CD8-positive, alpha-beta memory T cell (primary cell): ENCODE measurements around the gene CCDC3. TPM values are rescaled to one million over a fixed set of nuclear protein-coding genes. Genes with fewer than 3 reads are reported as not detected.

ENCODE experiments used
- CTCF ChIA-PET: fragments of 350-600 bp; sonication (Branson Sonifier 250); formaldehyde crosslinking; loops from one replicate; lab custom pipeline; 2021; ENCODE audit warnings: antibody characterized with exemption; lab: Charles Lee
- POLR2A ChIA-PET: fragments of 350-600 bp; sonication (Branson Sonifier 250); formaldehyde crosslinking; loops from one replicate; lab custom pipeline; 2021; ENCODE audit warnings: antibody characterized with exemption; lab: Charles Lee
- DNase-seq, 5 donors: peaks; one replicate each; pipeline versions ENCODE4 v3.0.0 to v3.0.0-alpha.2; 2020 to 2022; ENCODE audit warnings: mixed read lengths in 1 of 5
- H3K27ac ChIP-seq: one replicate; pipeline ENCODE4 v1.7.0; 2013; ENCODE audit warnings: low read depth, mild to moderate bottlenecking, low read length, moderate library complexity
- H3K27me3 ChIP-seq: 2 replicates; pipeline ENCODE4 v1.7.0; 2013; ENCODE audit warnings: low read length, mild to moderate bottlenecking; ENCODE audit not compliant: insufficient read depth, poor library complexity, severe bottlenecking
- H3K36me3 ChIP-seq: 2 replicates; pipeline ENCODE4 v1.7.0; 2013; ENCODE audit warnings: mild to moderate bottlenecking, low read length, moderate library complexity; ENCODE audit not compliant: insufficient read depth
- H3K4me1 ChIP-seq: 2 replicates; pipeline ENCODE4 v1.7.0; 2013; ENCODE audit warnings: mild to moderate bottlenecking, low read length, moderate library complexity; ENCODE audit not compliant: insufficient read depth
- H3K4me3 ChIP-seq: 2 replicates; pipeline ENCODE4 v1.7.0; 2013; ENCODE audit warnings: mild to moderate bottlenecking, low read length
- H3K9me3 ChIP-seq: 2 replicates; pipeline ENCODE4 v1.7.0; 2013; ENCODE audit warnings: mild to moderate bottlenecking, low read length
- H3K27ac Mint-ChIP-seq, 8 donors: one replicate each; pipeline ENCODE4 v1.8.0; 2020 to 2021; ENCODE audit warnings: mixed read lengths in 8 of 8, mild to moderate bottlenecking in 6 of 8, inconsistent platforms in 3 of 8, moderate library complexity in 3 of 8
- H3K27me3 Mint-ChIP-seq, 2 donors: one replicate each; pipeline ENCODE4 v1.8.0; 2020 to 2021; ENCODE audit warnings: mixed read lengths in 2 of 2, mild to moderate bottlenecking in 1 of 2, moderate library complexity in 1 of 2
- H3K36me3 Mint-ChIP-seq, 3 donors: one replicate each; pipeline ENCODE4 v1.8.0; 2020 to 2021; ENCODE audit warnings: mixed read lengths in 3 of 3, inconsistent platforms in 1 of 3, mild to moderate bottlenecking in 1 of 3
- H3K4me1 Mint-ChIP-seq, 3 donors: one replicate each; pipeline ENCODE4 v1.8.0; 2020 to 2021; ENCODE audit warnings: mixed read lengths in 3 of 3, inconsistent platforms in 1 of 3, mild to moderate bottlenecking in 1 of 3
- H3K4me3 Mint-ChIP-seq, 7 donors: one replicate each; pipeline ENCODE4 v1.8.0; 2020 to 2021; ENCODE audit warnings: mixed read lengths in 7 of 7, mild to moderate bottlenecking in 6 of 7, moderate library complexity in 4 of 7, inconsistent platforms in 2 of 7
- H3K9me3 Mint-ChIP-seq, 5 donors: one replicate each; pipeline ENCODE4 v1.8.0; 2020 to 2022; ENCODE audit warnings: mixed read lengths in 5 of 5, mild to moderate bottlenecking in 3 of 5, moderate library complexity in 2 of 5, inconsistent platforms in 1 of 5
- polyA plus RNA-seq: library from polyadenylated mRNA; unstranded; fragments of 300-500 nt; fragmentation: Illumina TruSeq; gene quantifications from one replicate; pipeline ENCODE4 v1.2.3, GENCODE V29; 2021
- total RNA-seq, 2 experiments: library from RNA; stranded (reverse); gene quantifications; one replicate each; pipeline ENCODE4 v1.2.3, GENCODE V29; 2021

The CCDC3 gene
- total and polyA plus RNA-seq, 3 experiments from 2014 or later = not detected

DNA sequence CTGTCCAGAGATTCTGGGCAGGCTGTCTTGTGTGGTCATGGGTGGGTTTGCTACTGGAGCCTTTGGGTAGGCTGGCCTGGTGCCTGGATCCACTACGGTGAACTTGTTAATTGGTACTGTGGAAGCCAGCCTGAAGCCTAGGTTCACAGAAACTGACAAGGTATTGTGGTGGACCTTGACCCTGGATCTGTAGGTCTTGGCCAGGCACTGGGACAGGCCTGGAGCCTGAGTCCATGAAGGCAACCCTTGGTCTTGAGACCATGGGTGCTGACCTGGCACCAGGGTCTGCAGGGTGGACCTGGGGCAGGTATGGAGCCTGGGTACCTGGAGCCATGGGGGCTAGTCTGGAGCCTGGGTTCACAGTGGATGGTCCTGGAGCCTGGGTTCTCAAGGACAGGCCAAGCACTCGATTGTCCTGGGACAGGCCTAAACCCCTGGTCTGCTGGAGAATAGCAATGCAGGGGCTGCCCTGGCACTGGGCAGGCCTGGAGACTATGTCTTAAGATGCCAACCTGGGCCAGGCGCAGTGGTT, 85.8 kb downstream of the CCDC3 start:
- ChIA-PET CTCF (no interaction called here), POLR2A (no interaction called here)
- Mint-ChIP-seq H3K27me3 (peaks cover 7 to 11% of the 10 kb centered on the region in 2 donors), H3K9me3 (peaks cover 0 to 5% (median 0%) of the 10 kb centered on the region in 5 donors), H3K27ac (no peak overlapping the region), H3K36me3 (no peaks in the 10 kb centered on the region), H3K4me3 (no peak overlapping the region), H3K4me1 (no peaks in the 10 kb centered on the region)
- H3K4me1 ChIP-seq = no peaks in the 10 kb centered on the region
- no peak overlapping the region for H3K27ac ChIP-seq
- no peaks in the 10 kb centered on the region for H3K36me3 ChIP-seq
- H3K9me3 ChIP-seq = no peaks in the 10 kb centered on the region
- DNase-seq = no peak
- H3K27me3 ChIP-seq = no peaks in the 10 kb centered on the region
- no peak overlapping the region for H3K4me3 ChIP-seq

- CTCF ChIA-PET = interaction anchor here (1.0 kb wide), 1 partner anchor 12 kb away, joined by 3 read pairs; no protein-coding TSS in a partner anchor
- H3K4me3 Mint-ChIP-seq = no peak overlapping the region
Observed at GRCh38 chr10:12914111-12914510, 87.4 kb downstream of the CCDC3 start.

DNA sequence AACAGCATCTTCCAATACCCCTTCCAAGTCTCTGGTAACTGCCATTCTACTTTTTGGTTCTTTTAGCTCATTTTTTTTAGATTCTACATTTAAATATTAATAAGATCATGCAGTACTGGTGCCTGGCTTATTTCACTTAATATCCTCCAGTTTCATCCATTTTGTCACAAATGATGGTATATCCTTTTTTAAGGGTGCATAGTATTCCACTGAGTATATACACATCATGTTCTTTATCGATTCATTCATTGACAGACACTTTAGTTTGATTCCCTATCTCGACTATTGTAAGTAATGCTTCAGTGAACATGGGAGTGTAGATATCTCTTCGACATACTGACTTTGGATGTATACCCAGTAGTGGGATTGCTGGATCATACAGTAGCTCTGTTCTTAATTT, 89.7 kb downstream of the CCDC3 start:
- POLR2A ChIA-PET = no interaction called here
- H3K4me3 ChIP-seq = no peak overlapping the region
- H3K4me1 ChIP-seq = no peaks in the 10 kb centered on the region
- CTCF ChIA-PET = no interaction called here
- H3K27ac Mint-ChIP-seq = no peak overlapping the region
- no peaks in the 10 kb centered on the region for H3K9me3 ChIP-seq
- H3K27ac ChIP-seq = no peak overlapping the region
- DNase-seq = no peak
- no peak overlapping the region for H3K4me3 Mint-ChIP-seq
- no peaks in the 10 kb centered on the region for H3K27me3 ChIP-seq
- H3K4me1 Mint-ChIP-seq = no peaks in the 10 kb centered on the region
- no peaks in the 10 kb centered on the region for H3K36me3 Mint-ChIP-seq
- H3K9me3 Mint-ChIP-seq = peaks cover 0 to 5% (median 3%) of the 10 kb centered on the region in 5 donors
- H3K36me3 ChIP-seq = no peaks in the 10 kb centered on the region
- peaks cover 4% of the 10 kb centered on the region in 2 donors for H3K27me3 Mint-ChIP-seq

More at GRCh38 chr10:12914111-12914510, 87.4 kb downstream of the CCDC3 start:
- Histone ChIP-seq H3K36me3 (no peaks in the 10 kb centered on the region), H3K27me3 (no peaks in the 10 kb centered on the region), H3K27ac (no peak overlapping the region), H3K9me3 (no peaks in the 10 kb centered on the region), H3K4me3 (no peak overlapping the region), H3K4me1 (no peaks in the 10 kb centered on the region)
- Mint-ChIP-seq H3K9me3 (peaks cover 0 to 5% (median 0%) of the 10 kb centered on the region in 5 donors), H3K27me3 (peaks cover 4 to 11% of the 10 kb centered on the region in 2 donors), H3K4me1 (no peaks in the 10 kb centered on the region), H3K36me3 (no peaks in the 10 kb centered on the region), H3K27ac (no peak overlapping the region)
- no peak for DNase-seq
- POLR2A ChIA-PET = no interaction called here

DNA sequence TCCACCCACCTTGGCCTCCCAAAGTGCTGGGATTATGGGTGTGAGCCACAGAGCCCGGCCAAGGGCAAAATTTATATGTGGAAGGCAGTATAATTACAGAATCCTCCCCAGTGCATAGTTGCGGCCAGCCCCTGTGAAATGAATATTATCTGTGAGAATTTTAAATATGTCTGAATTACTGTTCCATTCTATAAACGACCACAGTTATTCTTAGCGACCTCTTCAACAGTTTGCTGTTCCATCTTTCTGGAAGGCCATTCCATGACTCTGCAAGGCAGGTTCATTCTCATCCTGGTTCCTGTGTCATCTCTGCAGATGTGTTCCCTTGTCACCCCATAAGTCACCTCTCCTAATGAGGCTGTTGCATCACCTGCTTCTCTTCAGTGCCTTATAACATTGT, 90.7 kb downstream of the CCDC3 start:
- Mint-ChIP-seq H3K4me1 (no peaks in the 10 kb centered on the region), H3K27me3 (peaks cover 4 to 6% of the 10 kb centered on the region in 2 donors), H3K36me3 (no peaks in the 10 kb centered on the region), H3K9me3 (peaks cover 0 to 5% (median 3%) of the 10 kb centered on the region in 5 donors), H3K4me3 (no peak overlapping the region), H3K27ac (no peak overlapping the region)
- Histone ChIP-seq H3K36me3 (no peaks in the 10 kb centered on the region), H3K4me1 (no peaks in the 10 kb centered on the region), H3K27ac (no peak overlapping the region), H3K4me3 (no peak overlapping the region), H3K9me3 (no peaks in the 10 kb centered on the region), H3K27me3 (no peaks in the 10 kb centered on the region)
- no peak for DNase-seq
- ChIA-PET POLR2A (no interaction called here), CTCF (no interaction called here)

DNA sequence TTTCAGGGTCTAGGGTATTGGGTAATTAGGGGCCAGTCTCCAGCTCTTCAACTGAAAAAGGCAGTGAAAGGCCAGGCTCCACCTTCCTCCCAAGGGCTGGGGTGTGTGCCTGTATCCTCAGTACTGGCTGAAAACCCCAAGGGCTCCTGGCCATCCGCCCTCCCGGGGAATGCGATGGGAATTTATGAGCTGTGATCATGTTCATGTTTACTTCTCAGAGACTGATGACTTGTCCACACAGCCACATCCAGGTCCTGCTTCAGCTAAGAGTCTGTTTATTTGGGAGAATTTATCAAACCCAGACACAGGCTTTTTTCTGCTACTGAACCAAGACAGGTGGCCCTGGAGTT, 91.7 kb downstream of the CCDC3 start:
- CTCF ChIA-PET = no interaction called here
- no peaks in the 10 kb centered on the region for H3K36me3 Mint-ChIP-seq
- H3K4me3 ChIP-seq = no peak overlapping the region
- no peak overlapping the region for H3K27ac ChIP-seq
- H3K27me3 ChIP-seq = no peaks in the 10 kb centered on the region
- peaks cover 0 to 5% (median 3%) of the 10 kb centered on the region in 5 donors for H3K9me3 Mint-ChIP-seq
- no peaks in the 10 kb centered on the region for H3K9me3 ChIP-seq
- POLR2A ChIA-PET = no interaction called here
- no peak for DNase-seq
- no peaks in the 10 kb centered on the region for H3K4me1 ChIP-seq
- no peak overlapping the region for H3K4me3 Mint-ChIP-seq
- H3K4me1 Mint-ChIP-seq = no peaks in the 10 kb centered on the region
- H3K27me3 Mint-ChIP-seq = peaks cover 6 to 7% of the 10 kb centered on the region in 2 donors
- H3K27ac Mint-ChIP-seq = no peak overlapping the region
- no peaks in the 10 kb centered on the region for H3K36me3 ChIP-seq

- no peak overlapping the region for H3K4me3 ChIP-seq
- H3K4me1 ChIP-seq = no peaks in the 10 kb centered on the region
- Mint-ChIP-seq H3K36me3 (no peaks in the 10 kb centered on the region), H3K4me3 (no peak overlapping the region), H3K4me1 (no peaks in the 10 kb centered on the region), H3K27me3 (peaks cover 5 to 11% of the 10 kb centered on the region in 2 donors), H3K27ac (no peak overlapping the region), H3K9me3 (peaks cover 0 to 5% (median 3%) of the 10 kb centered on the region in 5 donors)
- H3K36me3 ChIP-seq = no peaks in the 10 kb centered on the region
- H3K9me3 ChIP-seq = no peaks in the 10 kb centered on the region
- H3K27ac ChIP-seq = no peak overlapping the region
- CTCF ChIA-PET = no interaction called here
- H3K27me3 ChIP-seq = no peaks in the 10 kb centered on the region
- no peak for DNase-seq
- POLR2A ChIA-PET = no interaction called here
Observed at GRCh38 chr10:12909182-12909835, 92.2 kb downstream of the CCDC3 start.

DNA sequence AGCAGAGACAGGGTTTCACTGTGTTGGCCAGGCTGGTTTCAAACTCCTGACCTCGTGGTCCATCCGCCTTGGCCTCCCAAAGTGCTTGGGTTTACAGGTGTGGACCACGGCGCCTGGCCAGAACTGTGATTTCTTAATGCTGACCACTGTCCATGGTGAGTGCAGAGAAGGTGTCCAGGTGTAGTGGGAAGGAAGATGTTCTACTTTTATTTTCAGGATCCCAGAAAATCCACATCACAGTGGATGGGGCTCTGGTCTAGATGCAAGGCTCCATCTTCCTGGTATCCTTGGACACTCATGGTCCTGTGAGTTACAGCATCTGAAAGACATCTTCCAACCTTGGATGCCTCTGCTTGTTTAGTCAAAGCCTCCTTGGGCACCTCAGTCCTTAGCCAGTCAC, 92.7 kb downstream of the CCDC3 start:
- peaks cover 0 to 5% (median 3%) of the 10 kb centered on the region in 5 donors for H3K9me3 Mint-ChIP-seq
- DNase-seq = no peak
- Histone ChIP-seq H3K4me3 (no peak overlapping the region), H3K27ac (no peak overlapping the region), H3K27me3 (no peaks in the 10 kb centered on the region), H3K36me3 (no peaks in the 10 kb centered on the region), H3K4me1 (no peaks in the 10 kb centered on the region), H3K9me3 (no peaks in the 10 kb centered on the region)
- no peaks in the 10 kb centered on the region for H3K4me1 Mint-ChIP-seq
- no peaks in the 10 kb centered on the region for H3K36me3 Mint-ChIP-seq
- no peak overlapping the region for H3K4me3 Mint-ChIP-seq
- POLR2A ChIA-PET = no interaction called here
- peaks cover 4 to 11% of the 10 kb centered on the region in 2 donors for H3K27me3 Mint-ChIP-seq
- H3K27ac Mint-ChIP-seq = no peak overlapping the region
- CTCF ChIA-PET = no interaction called here

GRCh38 chr10:12907656-12908055, 93.9 kb downstream of the CCDC3 start:
- Mint-ChIP-seq H3K36me3 (no peaks in the 10 kb centered on the region), H3K9me3 (peaks cover 0 to 5% (median 3%) of the 10 kb centered on the region in 5 donors), H3K27ac (no peak overlapping the region), H3K4me3 (no peak overlapping the region), H3K27me3 (peaks cover 3 to 12% of the 10 kb centered on the region in 2 donors), H3K4me1 (no peaks in the 10 kb centered on the region)
- Histone ChIP-seq H3K36me3 (no peaks in the 10 kb centered on the region), H3K27me3 (no peaks in the 10 kb centered on the region), H3K9me3 (no peaks in the 10 kb centered on the region), H3K4me1 (no peaks in the 10 kb centered on the region), H3K4me3 (no peak overlapping the region), H3K27ac (no peak overlapping the region)
- ChIA-PET POLR2A (no interaction called here), CTCF (no interaction called here)
- no peak for DNase-seq
